Measurements from ENCODE around the gene FAM171A1. TPM values are rescaled to one million over a fixed set of nuclear protein-coding genes. Genes with fewer than 3 reads are reported as not detected.
"Not testable (repeated sequence)": the region's sequence is repeated elsewhere in the genome, so short reads cannot be mapped to it uniquely, and the experiment has no call there.

FAM171A1 gene
- total RNA-seq, 2 donors from 2014 or later, result 16.3 to 24.2 TPM

- Histone ChIP-seq H3K36me3 (no peaks in the 10 kb centered on the region), H3K4me1 (replicated peaks) (no peaks in the 10 kb centered on the region), H3K27me3 (replicated peaks; ENCODE audit: insufficient read depth) (no peaks in the 10 kb centered on the region), H3K9me3 (no peaks in the 10 kb centered on the region), H3K4me3 (no peak overlapping the region), H3K27ac (no peak overlapping the region)
- intact Hi-C loops (cut with DNase I), result no loop called here
- WGBS, result 98% methylated on average over 6 of the region's 6 CpGs
- TF ChIP-seq CTCF (IDR thresholded peaks at IDR 0.05) (no peak), POLR2AphosphoS5 (IDR thresholded peaks at IDR 0.05) (no peak), POLR2A (IDR thresholded peaks at IDR 0.05) (no peak)
- no peak for DNase-seq (ENCODE audit: low spot score)
Observed at GRCh38 chr10:15305634-15306033, 65.5 kb downstream of the FAM171A1 start.

- Histone ChIP-seq H3K36me3 (no peaks in the 10 kb centered on the region), H3K4me1 (replicated peaks) (no peaks in the 10 kb centered on the region), H3K27me3 (replicated peaks; ENCODE audit: insufficient read depth) (no peaks in the 10 kb centered on the region), H3K9me3 (no peaks in the 10 kb centered on the region), H3K27ac (no peak overlapping the region), H3K4me3 (no peak overlapping the region)
- TF ChIP-seq POLR2A (IDR thresholded peaks at IDR 0.05) (no peak), CTCF (IDR thresholded peaks at IDR 0.05) (no peak), POLR2AphosphoS5 (IDR thresholded peaks at IDR 0.05) (no peak)
- no peak for DNase-seq (ENCODE audit: low spot score)
- intact Hi-C loops (cut with DNase I), result no loop called here
- WGBS, result 58% methylated on average over 2 of the region's 2 CpGs
Observed at GRCh38 chr10:15305161-15305560, 65.9 kb downstream of the FAM171A1 start.

GRCh38 chr10:15302188-15302956 lies 68.7 kb downstream of the FAM171A1 start:
- DNase-seq (ENCODE audit: low spot score); H3K4me1 ChIP-seq (replicated peaks); intact Hi-C loops (cut with DNase I); H3K4me3 ChIP-seq; H3K9me3 ChIP-seq; H3K36me3 ChIP-seq; H3K27me3 ChIP-seq (replicated peaks; ENCODE audit: insufficient read depth); H3K27ac ChIP-seq: not testable (repeated sequence)
- WGBS, result 95% methylated on average over 15 of the region's 15 CpGs

- intact Hi-C loops (cut with DNase I), result no loop called here
- H3K9me3 ChIP-seq, result no peaks in the 10 kb centered on the region
- H3K27ac ChIP-seq, result no peak overlapping the region
- H3K4me3 ChIP-seq, result no peak overlapping the region
- no peak for DNase-seq (ENCODE audit: low spot score)
- TF ChIP-seq POLR2AphosphoS5 (IDR thresholded peaks at IDR 0.05) (no peak), CTCF (IDR thresholded peaks at IDR 0.05) (no peak)
- H3K36me3 ChIP-seq, result no peaks in the 10 kb centered on the region
- H3K27me3 ChIP-seq (replicated peaks; ENCODE audit: insufficient read depth), result no peaks in the 10 kb centered on the region
- H3K4me1 ChIP-seq (replicated peaks), result no peaks in the 10 kb centered on the region
- whole genome bisulfite sequencing, result 97% methylated on average over 4 of the region's 4 CpGs
Observed at GRCh38 chr10:15300697-15301096, 70.4 kb downstream of the FAM171A1 start.

- TF ChIP-seq POLR2A (IDR thresholded peaks at IDR 0.05) (no peak), POLR2AphosphoS5 (IDR thresholded peaks at IDR 0.05) (no peak), CTCF (IDR thresholded peaks at IDR 0.05) (no peak)
- no peaks in the 10 kb centered on the region for H3K27me3 ChIP-seq (replicated peaks; ENCODE audit: insufficient read depth)
- 89% methylated on average over 2 of the region's 2 CpGs for WGBS
- no peak for DNase-seq (ENCODE audit: low spot score)
- H3K27ac ChIP-seq, result no peak overlapping the region
- H3K36me3 ChIP-seq, result no peaks in the 10 kb centered on the region
- H3K4me3 ChIP-seq, result no peak overlapping the region
- H3K4me1 ChIP-seq (replicated peaks), result no peaks in the 10 kb centered on the region
- no peaks in the 10 kb centered on the region for H3K9me3 ChIP-seq
- intact Hi-C loops (cut with DNase I), result no loop called here
Observed at GRCh38 chr10:15300145-15300544, 70.9 kb downstream of the FAM171A1 start.

Data from prostate gland (tissue), 2 donors.